A549 (cell line): ENCODE results near the gene AK8.

Source experiments
- BHLHE40 ChIP-seq: IDR thresholded peaks from 2 replicates; pipeline ENCODE4 v1.6.1; 2012; ENCODE audit warnings: low read depth, low read length, inconsistent platforms
- FOSL2 ChIP-seq, 2 experiments: fragments of 450-650 bp in 1 of 2; fragments of >200 bp in 1 of 2; sonication (Bioruptor Twin) in 1 of 2; formaldehyde crosslinking; IDR thresholded peaks; 2 replicates each; pipeline versions ENCODE4 v1.5.0 to v1.6.1; 2016 to 2020; ENCODE audit warnings: mild to moderate bottlenecking in 1 of 2, moderate library complexity in 1 of 2
- MYC ChIP-seq: IDR thresholded peaks from 2 replicates; pipeline ENCODE4 v1.6.1; 2012; ENCODE audit warnings: mild to moderate bottlenecking, inconsistent platforms, low read length, improper control_type of control experiment, borderline replicate concordance
- POLR2A ChIP-seq: IDR thresholded peaks from 2 replicates; pipeline ENCODE4 v1.6.1; 2012; ENCODE audit warnings: mild to moderate bottlenecking, low read length
- SREBF2 ChIP-seq: fragments of 450-650 bp; IDR thresholded peaks from 2 replicates; pipeline ENCODE4 v1.6.1; 2014; ENCODE audit warnings: mild to moderate bottlenecking, moderate library complexity
- ZFP36 ChIP-seq: fragments of 450-650 bp; IDR thresholded peaks from 2 replicates; pipeline ENCODE4 v1.6.1; 2014; ENCODE audit warnings: borderline replicate concordance; ENCODE audit not compliant: partially characterized antibody
- TF ChIP-seq, protein P1 (sequence below): IDR thresholded peaks from 2 replicates; pipeline ENCODE4 v1.6.1; 2012
- TF ChIP-seq, protein P2 (sequence below): fragments of >200 bp; sonication (Bioruptor Twin); formaldehyde crosslinking; IDR thresholded peaks from 3 replicates; pipeline ENCODE4 v1.5.1; 2016
- TF ChIP-seq, protein P3 (sequence below): fragments of 250-450 bp; sonication (Bioruptor Pico); IDR thresholded peaks from 2 replicates; pipeline ENCODE4 v1.5.0; 2021; ENCODE audit warnings: mild to moderate bottlenecking, moderate library complexity, borderline replicate concordance

DNA sequence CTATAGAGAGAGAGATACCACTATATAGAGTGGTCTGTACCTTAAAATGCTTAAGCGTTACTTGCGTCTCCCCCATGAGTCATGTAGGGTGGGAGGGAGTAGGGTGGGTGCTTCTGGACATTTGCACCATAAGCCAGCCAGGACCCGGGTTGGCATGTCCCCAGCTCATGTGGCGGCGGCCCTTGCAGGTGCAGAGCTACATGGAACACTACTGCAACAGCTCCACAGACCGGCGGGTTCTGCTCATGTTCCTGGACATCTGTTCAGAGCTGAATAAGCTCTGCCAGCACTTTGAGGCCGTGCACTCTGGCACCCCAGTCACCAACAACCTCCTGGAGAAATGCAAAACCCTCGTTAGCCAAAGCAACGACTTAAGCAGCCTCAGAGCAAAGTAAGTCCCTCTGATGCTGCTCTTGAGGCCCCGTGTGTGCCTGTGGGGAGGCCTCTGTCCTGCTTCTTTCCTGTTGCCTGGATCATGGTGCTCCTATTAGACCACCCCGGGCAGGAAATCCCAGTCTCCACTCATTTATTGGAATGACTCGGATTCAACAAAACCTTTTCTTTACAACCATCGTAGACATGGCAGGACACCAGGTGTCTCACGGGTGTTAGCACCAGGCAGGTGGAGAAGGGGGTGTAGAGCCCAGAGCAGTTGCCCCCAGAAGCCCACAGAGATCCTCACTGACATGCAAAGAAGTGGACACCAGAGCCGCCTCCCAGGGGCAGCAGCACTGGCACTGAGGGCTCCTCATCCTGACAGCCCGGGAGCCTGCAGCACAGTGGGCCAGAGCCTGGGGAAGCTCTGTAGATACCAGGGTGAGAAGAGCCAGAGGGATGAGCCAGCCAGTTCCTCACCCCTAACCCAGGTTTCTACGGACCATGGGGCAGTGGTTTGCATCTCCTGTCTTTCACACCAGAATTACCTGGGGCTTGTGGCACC lies 9.4 kb upstream of the AK8 start:
- TF ChIP-seq, protein P1, sequence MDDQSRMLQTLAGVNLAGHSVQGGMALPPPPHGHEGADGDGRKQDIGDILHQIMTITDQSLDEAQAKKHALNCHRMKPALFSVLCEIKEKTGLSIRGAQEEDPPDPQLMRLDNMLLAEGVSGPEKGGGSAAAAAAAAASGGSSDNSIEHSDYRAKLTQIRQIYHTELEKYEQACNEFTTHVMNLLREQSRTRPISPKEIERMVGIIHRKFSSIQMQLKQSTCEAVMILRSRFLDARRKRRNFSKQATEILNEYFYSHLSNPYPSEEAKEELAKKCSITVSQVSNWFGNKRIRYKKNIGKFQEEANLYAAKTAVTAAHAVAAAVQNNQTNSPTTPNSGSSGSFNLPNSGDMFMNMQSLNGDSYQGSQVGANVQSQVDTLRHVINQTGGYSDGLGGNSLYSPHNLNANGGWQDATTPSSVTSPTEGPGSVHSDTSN = no peak
- TF ChIP-seq, protein P2, sequence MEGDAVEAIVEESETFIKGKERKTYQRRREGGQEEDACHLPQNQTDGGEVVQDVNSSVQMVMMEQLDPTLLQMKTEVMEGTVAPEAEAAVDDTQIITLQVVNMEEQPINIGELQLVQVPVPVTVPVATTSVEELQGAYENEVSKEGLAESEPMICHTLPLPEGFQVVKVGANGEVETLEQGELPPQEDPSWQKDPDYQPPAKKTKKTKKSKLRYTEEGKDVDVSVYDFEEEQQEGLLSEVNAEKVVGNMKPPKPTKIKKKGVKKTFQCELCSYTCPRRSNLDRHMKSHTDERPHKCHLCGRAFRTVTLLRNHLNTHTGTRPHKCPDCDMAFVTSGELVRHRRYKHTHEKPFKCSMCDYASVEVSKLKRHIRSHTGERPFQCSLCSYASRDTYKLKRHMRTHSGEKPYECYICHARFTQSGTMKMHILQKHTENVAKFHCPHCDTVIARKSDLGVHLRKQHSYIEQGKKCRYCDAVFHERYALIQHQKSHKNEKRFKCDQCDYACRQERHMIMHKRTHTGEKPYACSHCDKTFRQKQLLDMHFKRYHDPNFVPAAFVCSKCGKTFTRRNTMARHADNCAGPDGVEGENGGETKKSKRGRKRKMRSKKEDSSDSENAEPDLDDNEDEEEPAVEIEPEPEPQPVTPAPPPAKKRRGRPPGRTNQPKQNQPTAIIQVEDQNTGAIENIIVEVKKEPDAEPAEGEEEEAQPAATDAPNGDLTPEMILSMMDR = no peak
- TF ChIP-seq ZFP36 (no peak), POLR2A (no peak), FOSL2 (IDR thresholded peaks at IDR 0.05) (no peak), FOSL2 (CRISPR knock-in tag; IDR thresholded peaks at IDR 0.05) (no peak), BHLHE40 (no peak), SREBF2 (no peak), MYC (no peak)
- TF ChIP-seq, protein P3, sequence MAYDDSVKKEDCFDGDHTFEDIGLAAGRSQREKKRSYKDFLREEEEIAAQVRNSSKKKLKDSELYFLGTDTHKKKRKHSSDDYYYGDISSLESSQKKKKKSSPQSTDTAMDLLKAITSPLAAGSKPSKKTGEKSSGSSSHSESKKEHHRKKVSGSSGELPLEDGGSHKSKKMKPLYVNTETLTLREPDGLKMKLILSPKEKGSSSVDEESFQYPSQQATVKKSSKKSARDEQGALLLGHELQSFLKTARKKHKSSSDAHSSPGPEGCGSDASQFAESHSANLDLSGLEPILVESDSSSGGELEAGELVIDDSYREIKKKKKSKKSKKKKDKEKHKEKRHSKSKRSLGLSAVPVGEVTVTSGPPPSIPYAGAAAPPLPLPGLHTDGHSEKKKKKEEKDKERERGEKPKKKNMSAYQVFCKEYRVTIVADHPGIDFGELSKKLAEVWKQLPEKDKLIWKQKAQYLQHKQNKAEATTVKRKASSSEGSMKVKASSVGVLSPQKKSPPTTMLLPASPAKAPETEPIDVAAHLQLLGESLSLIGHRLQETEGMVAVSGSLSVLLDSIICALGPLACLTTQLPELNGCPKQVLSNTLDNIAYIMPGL = no peak
